Stimulated activated CD4-positive, alpha-beta T cell treated with anti-CD3 and anti-CD28 coated beads, Interleukin-15, amount 100 ng/mL, for 24 hours (primary cell): ENCODE results near the gene NOL3.
"Not testable (repeated sequence)": the region's sequence is repeated elsewhere in the genome, so short reads cannot be mapped to it uniquely, and the experiment has no call there.

Source experiments
- DNase-seq: peaks from one replicate; pipeline ENCODE4 v3.0.0-alpha.2; 2020

NOL3 gene

DNA sequence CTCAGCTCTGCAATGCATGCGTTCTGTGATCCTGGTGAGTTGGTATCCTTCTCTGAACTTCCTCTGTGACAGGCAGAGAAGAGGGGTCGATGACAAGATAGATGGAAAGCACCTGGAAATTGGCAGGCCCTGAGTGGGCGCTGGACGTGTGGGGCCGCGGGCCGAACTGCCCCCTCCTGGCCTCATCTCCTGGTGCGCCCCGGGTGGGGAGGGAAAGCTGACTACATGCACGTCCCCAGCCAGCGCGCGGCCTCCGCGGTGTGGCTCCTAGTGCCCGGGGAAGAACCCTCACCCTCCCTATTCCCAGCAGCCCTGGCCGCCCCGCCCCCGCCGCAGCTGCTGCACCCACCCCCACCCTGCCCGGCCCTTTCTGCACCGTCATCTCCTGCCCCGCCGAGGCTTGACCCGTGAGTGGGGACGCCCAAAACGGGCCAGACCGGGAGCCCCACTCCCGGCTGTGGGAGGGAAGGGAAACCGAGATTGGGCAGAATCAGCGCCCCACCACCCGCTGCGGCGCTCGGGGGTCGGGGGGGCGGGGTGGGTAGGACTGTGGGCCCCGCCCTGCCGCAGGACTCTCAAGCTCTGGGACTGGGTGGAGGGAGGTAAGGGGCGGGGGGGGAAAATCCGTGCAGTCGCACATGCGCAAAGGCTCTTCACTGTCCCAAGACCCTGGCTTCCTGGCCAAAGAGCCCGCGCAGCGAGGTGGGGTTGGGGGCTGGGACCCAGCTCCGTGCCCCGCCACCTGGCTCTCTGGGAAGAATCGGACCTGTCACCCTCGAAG is at the start of gene NOL3:
NOL3 (plus strand) TSS at position 371 of the 781 bp plus-strand sequence.
- DNase-seq, result peak; percentile 75

DNA sequence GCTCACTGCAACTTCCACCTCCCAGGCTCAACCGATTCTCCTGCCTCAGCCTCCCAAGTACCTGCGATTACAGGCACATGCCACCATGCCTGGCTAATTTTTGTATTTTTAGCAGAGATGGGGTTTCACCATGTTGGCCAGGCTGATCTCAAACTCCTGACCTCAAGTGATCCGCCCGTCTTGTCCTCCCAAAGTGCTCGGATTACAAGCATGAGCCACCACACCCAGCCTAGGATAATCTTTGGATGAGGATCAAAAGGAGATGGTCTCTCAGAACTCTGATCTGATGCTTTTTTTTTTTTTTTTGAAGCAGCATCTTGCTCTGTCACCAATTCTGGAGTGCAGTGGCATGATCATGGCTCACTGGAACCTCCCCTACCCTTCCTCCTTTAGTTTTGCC is 47.5 kb upstream of the NOL3 start:
- DNase-seq, result not testable (repeated sequence)

DNA sequence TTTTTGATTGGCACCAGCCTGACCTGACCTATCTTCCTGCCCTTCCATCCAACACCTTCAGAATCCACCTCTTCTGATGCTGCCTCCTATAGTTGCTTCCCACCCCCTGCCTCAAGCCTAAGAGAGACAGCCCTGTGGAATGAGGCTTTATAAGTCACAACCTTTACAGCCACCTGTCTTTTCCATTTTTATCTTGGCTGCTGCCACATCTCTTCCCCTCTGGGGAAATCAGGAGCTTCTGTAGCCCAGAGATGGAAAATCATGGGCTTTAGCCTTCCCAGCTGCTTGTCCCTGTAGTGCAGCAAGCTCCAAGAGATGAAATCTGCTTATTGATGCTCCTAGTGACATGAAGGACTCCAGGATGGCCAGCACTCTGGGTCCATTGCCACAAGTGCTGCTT is 41.9 kb upstream of the NOL3 start:
- no peak for DNase-seq

DNA sequence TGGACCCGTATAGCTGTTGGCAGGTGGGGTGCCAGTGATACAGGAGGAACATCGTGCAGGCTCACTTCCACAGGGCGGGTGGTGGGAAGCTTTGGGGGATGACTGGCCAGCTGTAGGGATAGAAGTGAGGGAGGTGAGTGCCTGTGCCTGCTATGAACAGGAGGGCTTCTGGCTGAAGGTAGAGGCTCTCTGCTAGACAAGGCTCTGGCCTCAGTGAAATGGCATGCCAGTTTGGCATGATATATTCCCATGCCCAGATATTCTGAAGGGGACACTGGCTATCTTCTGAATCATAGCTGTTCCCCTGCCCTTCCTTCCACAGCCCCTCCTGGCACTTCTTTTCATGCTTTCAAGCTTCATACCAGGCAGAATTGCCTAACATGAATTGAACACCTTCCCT is 41.5 kb upstream of the NOL3 start:
- no peak for DNase-seq

DNA sequence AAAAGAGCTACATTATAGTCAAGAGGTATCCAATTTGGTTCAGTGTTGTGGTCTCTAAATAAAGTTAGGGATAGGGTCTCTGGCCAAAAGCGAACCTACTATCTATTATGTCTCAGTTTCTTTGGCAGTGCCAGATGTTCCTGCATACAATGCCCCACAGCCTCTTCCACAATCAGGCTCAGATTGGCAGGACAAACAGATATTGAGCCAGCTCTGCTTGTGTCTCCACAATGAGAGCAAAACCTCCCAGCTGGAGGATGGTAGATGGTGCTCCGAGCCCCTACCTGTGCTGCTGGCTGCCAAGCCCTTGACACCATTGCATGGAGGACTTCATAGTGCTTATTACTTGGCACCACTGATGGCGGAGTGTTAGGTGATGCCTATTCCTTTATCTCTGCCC is 40.9 kb upstream of the NOL3 start:
- no peak for DNase-seq

DNA sequence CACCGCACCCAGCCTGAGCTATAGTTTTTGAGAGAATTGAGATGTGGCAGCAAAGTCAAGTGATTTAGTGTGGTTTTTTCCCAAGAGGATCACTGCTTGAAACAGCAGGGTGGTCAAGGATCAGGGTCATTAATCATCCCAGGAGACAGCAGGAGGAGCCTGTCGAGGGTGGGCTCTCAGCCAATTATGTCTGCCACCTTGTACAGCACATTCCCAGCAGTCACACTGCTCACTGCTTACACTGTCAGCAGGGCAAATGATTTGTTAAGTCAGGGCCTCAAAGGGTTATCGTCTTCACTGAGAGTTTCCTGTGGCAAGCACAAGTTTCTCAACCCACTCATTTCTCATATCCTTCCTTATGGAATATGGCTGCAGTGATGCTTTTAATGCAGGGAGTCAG is 32.7 kb upstream of the NOL3 start:
- no peak for DNase-seq

DNA sequence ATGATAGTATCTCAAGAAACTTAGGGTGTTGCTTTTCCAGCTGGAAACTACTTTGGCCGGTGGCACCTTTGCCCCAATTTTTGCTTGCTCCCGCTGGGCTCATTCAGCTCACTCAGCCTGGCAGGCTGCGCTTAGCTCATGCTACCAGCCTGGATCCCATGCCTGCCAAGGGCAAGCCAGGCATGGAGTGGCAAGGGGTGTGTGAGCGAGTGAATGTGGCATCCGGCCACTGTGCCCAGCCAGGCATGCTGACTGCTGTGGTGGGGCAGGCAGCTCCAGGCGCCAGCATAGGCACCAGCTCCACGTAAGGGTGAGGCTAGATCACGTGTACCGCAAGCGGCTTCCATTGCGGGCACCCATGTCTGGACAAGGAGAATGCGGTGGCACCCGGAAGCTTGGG is 28.9 kb upstream of the NOL3 start:
- no peak for DNase-seq

DNA sequence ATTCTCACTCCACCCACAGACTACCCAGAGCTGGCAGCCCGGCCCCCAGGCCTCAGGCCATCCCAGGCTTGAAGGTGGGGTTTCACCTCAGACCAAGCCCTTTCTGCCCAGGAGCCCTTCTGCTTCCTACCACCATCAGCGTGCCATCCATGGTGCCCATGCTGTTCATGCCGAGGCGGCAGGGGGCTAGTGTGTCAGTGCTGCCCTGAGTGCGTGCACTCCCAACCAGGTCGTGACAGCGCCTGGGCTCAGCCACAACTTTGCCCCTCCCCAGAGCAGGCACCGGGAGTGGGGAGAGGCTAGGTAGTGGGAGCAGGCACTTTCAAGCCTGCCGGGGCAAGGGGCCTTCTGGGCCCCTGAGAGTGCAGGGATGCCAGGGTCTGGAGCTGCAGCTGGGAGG is 28.0 kb upstream of the NOL3 start:
- DNase-seq, result no peak

DNA sequence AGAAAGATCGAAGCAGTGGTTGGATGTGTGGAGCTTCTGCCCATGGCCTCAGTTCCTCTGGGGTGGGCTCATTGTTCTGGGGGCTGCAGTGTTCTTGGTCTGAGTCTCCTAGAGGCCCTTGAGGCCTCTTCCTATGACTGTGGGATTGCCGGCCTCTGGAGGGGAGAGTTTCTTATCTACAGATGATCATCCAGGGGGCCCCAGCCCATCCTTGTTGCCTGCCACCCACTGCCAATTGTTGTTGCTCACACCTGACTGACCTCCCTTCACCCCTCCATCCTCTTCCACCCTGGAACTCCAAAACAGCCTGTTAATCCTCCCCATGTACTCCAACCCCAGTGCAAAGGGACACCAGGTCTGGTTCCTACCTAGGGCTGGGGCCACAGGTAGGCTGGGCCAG is 25.4 kb upstream of the NOL3 start:
- DNase-seq, result no peak

DNA sequence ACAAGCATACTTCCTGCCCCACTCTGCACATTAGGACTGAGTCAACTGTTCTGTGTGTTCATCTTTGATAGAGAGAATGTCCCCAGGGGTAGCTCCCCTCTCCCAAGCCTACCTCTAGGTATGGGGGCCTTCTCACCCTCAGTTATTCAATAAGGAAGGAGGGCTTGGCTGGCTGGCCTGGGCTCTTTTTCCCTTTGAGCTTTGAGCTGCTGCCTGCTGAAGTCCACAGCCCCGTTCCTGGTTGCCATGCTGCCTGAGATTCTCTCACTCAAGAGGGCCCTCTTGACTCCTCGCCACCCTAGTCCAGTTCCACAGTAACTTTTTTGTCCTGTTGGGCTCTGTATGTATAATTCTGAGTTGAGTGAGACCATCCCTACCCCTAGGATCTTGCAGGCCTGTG is 24.6 kb upstream of the NOL3 start:
- no peak for DNase-seq

DNA sequence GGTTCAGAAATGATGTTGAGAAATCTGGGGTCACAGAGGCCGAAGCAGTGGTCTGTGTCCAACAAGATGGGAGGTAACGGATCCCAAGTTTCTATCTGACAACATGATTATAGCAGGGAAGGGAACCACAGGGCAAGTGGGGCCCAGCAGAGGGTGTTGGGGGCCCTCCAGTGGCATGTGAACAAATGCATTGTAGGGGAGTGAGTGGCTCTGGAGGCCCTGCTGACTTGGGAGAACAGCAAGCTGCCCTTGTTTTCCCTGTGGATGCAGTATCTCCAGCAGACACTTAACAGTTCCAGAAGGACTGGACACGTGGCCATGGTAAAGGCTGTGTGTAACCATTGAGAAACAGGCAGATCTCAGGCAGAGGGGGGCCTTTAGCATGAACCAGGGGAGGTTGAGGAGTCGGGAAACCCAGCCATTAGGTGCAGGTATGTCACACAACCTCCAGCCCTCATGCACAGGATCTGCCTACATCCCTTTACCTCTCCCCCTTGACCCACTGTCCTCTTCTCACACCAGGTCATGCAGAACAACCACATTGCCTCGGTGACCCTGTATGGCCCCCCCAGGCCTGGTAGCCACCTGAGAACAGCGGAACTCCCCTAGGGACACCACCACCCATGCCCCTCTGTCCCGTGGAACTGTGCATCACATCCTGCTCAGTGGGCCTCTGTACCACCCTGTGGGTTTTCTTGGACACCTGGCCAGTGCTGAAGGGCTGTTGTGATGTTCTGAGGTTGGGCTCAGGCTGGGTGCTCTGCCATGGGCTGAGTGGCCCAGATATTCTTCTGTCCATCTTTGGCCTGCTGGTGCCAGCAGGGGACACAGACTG is 23.6 kb upstream of the NOL3 start:
- DNase-seq, result no peak

DNA sequence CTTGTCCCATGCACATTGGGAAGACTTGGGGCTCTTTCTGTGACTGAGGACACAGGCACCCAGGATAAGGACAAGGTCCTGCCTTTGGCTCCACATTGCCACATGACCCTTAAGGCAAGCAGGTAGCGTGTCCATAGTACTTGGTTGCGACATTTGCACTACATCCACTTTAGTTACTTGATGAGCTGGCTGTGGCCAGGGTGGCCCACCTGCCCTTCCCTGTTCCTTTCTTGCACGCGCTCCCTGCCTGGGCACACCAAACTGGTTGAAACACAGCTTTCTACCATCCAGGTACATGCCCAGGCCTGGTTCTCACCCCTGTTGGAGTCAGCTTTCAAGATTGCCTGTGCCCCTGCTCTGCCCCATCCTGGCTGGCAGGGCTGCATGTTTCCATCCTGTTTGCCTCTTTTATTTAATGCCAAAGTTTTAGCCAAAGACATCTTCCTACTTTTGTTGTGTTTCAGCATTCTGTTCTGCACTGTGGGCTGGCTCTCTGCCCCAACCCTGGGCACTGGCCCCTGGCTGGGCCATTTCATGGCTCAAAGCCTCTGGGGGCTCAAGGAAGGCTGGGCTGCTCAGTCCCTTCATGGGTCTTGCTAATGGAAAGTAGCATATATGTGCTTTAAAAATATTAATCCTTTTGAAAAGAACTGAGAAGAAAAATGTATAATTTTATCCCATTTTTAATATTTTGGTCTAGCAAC is 22.7 kb upstream of the NOL3 start:
- DNase-seq, result no peak

DNA sequence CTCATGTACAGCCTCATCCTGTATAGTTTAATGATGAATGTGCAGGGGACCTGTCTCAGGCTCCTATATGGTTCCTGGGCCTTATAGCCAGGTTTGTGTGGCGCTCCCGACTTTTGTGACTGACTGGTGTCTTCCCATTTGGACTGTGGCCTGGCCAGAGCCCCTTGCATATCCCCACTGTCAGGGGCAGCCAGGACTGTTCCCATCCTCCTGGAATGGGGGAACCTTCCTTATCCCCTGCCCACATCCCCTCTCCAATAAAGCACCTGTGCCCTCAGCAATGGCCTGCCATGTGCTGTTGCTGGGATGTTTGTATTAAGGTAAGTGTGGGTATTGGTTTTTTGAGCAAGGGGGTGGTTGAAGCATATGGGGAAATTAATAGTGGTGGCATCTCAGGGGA is 22.1 kb upstream of the NOL3 start:
- DNase-seq, result no peak

DNA sequence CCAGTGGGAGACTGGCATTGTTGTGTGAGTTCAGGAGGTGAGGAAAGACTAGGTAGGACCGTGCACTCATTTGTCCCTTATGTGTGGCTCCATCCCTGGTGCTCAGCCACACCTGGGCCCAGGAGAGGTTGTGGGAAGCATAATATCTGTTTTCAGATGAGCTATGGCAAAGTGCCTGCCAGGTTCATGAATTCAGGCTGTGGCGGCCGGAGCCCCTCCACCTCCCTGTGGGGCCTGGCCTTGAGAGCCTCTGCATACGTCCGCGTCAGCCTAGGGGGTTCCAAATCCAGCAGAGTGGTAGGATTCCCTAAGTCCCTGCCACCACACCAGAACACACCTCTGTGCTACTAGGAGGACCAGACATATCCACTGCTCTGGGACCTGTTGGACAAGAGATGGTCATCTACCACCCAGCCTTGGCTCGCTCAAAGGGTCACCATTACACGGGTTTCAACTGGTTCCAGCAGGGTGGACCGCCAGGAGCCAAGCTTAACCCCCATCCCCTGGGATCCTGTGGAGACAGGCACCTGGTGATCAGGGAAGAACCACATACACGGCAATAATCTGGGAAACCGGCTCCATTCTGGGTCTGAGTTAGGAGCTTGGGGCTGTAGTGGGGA is 21.6 kb upstream of the NOL3 start:
- no peak for DNase-seq

DNA sequence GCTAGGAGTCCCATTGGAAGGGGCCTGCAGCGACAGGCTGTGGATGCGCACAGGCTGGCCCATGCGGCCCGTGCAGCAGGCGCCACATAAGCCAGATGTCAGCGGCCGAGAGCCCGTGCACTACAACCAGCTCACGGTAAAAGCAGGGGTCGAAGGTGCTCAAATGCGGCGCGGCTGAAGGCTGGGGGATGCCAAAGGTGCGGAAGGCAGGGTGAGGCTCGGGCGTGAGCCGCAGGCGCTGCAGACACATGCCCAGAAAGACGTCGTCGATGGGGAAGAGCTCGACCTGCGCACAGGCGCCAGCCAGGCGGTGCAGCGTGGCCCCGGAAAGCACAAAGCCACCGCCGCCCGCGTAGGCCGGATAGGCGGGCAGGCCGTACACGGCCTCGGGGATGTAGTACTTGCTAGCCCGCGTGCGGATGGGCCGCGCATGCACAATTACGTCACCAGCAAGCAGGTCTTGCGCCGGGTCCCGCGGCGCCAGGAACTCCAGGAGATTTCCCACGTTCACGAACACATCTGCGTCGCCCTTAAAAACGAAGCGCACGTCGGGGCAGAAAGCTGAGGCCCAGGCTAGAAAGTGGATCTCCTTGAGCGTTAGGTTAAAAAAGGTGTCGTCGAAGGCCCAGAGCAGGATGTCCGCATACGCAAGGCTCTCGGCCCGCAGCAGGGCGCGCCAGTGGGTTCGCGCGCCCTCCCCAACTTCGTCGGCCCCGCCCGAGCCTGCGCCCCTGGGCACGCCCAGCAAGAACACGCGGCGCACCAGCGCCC is 20.9 kb upstream of the NOL3 start:
- DNase-seq, result no peak

DNA sequence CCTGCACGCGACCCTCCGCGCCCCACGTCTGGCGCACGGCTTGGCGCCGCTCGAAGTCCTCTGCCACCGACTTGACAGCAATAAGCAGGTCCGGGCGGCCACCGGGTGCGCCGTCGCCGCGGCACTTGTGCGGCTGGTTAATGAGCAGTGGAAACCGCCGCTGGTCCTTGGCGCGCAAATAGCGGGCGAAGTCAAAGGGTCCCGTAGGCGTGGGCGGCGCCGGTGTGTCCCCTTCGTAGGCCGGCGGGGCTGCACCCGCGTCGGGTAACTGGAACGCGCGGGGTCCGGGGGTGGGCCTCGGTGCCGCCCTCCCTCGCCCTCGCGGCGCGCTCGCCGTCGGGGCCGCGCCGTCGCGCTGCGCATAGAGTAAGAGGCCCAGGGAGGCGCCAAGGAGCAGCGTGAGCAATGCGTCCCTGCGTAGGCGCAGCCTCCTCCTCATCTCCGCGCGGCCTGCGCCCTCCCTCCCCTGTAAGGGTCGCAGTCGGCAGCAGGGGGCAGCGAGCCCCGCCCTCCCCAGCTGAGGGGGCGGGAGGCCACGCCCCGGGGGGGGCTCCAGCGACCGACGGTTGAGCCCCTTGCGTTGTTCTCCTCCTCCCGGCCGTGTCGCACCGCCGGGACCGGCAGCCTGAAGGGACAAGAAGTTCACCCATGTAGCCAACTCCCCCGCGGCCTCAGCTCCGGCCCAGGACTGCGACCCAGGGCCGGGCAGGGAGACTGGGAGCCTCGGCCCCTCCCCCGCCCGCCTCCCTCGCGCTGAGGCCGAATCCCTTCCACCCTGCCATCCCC is 20.1 kb upstream of the NOL3 start:
- peak; percentile 67 for DNase-seq

DNA sequence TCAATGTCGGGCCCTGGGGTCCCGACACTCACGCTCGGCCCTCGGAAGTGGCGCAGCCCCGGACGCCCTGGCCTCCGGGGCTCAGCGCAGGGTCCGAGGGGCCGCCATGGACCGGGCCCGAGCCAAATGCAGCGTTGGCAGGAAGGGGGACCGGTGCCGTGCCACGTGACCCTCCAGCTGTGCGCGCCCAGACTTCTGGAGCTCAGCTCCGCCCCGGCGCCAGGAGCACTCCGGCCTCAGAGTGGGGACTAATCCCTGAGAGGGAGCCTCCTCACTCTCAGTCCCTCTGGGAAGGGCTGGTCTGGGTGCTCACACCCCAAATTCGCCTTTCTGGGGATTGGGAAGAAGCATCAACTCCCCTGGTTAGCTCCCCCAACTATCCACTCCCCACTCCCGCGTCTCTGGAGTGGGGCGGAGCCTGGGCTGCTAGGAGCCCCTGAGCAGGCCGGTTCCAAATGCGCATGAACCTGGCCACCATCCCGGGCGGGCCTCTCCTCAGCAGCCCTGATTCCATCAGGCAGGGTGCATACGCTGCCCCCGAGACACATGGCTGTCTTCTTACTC is 19.4 kb upstream of the NOL3 start, which contains the start of gene B3GNT9:
B3GNT9 (minus strand) TSS at position 166 of the 564 bp plus-strand sequence. CDS start 513 bp downstream, outside the sequence.
- peak; percentile 69 for DNase-seq

DNA sequence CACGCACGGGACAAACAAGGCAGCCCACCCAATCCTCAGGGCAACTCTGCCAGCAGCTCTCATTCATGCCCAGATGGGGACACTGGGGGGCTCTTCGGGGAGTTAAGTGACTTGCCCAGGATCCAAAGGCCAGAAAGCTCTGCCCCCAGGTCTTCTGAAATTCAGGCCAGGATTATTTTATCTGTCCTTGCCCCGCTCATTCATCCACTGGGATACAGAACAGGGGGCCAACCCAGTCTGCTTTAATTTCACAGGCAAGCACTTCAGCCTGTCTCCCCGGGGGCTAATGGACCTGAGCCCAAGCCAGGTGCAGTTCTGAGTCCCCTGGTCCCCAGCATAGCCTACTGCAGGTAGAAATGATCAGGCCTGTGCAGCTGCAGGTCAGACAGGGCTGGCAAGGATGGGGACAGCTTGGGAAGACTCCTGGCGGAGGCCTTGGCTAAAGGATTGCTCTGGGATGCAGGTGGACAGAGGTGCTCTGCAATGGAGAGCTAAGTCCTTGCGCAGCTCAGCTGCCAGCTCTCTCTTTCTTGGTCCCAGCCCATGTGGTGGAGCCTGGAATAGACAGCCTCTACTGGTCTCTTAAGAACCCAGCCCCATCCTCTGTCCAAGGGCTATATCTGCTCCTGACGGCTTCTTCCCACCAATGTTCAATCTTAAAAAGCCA is 18.8 kb upstream of the NOL3 start:
- DNase-seq, result no peak

DNA sequence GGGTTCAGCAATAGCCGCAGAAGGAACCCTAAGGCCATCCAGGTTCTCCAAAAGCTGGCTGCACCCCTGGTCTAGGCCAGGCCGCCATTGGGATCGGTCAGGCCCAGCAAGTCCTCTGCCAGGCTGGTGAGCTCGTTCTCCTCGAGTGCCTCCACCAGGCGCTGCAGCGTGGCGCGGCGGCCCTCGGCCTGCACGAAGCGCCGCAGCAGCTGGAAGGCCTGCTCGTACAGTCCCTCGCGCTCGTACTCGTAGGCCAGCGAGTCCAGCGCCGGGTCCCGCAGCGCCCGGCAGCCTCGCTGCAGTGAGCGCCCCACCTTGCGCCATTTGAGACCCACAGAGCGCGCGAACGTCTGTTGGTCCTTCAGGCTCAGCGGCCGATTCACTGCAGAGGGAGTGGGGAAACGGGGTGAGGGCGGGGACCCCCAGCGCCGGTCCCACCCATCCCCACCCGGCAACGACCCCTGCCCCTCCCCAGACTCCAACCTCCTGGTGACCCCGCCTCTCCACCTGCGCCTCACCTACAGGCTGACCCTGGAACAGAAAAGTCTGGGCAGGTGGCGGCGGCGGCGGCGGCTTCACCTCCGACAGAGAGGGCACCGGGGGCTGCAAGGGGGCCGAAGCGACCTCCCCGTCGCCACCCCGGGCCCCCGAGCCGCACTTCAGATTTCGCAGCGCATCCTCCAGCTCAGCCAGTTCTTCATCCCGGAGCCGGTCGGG is 15.6 kb upstream of the NOL3 start:
- DNase-seq, result no peak
